Effector memory CD8-positive, alpha-beta T cell (primary cell): Measurements from ENCODE around the gene TXNDC12.
"Not testable (repeated sequence)": the region's sequence is repeated elsewhere in the genome, so short reads cannot be mapped to it uniquely, and the experiment has no call there.

Source experiments
- ATAC-seq: fragments of 150-1000 bp; cut with Tn5 transposase; replicated peaks from 2 replicates; pipeline ENCODE4 v1.10.0; 2021; ENCODE audit warnings: mild to moderate bottlenecking, moderate library complexity
- DNase-seq, 3 experiments: peaks; one replicate each; pipeline ENCODE4 v3.0.0; 2021
- H3K27ac Mint-ChIP-seq, 2 donors: one replicate each; pipeline ENCODE4 v1.8.0; 2022; ENCODE audit warnings: mild to moderate bottlenecking in 2 of 2, mixed read lengths in 2 of 2, moderate library complexity in 2 of 2
- H3K27me3 Mint-ChIP-seq, 2 donors: one replicate each; pipeline ENCODE4 v1.8.0; 2022; ENCODE audit warnings: mixed read lengths in 2 of 2
- H3K36me3 Mint-ChIP-seq: one replicate; pipeline ENCODE4 v1.8.0; 2022; ENCODE audit warnings: mild to moderate bottlenecking, moderate library complexity, mixed read lengths; ENCODE audit not compliant: insufficient read depth
- H3K4me1 Mint-ChIP-seq, 2 donors: one replicate each; pipeline ENCODE4 v1.8.0; 2022; ENCODE audit warnings: low read depth in 2 of 2, mixed read lengths in 2 of 2
- H3K4me3 Mint-ChIP-seq, 2 donors: one replicate each; pipeline ENCODE4 v1.8.0; 2022; ENCODE audit warnings: mild to moderate bottlenecking in 2 of 2, mixed read lengths in 2 of 2, moderate library complexity in 2 of 2
- H3K9me3 Mint-ChIP-seq, 2 donors: one replicate each; pipeline ENCODE4 v1.8.0; 2022; ENCODE audit warnings: mixed read lengths in 2 of 2
- total RNA-seq, 9 experiments: gene quantifications; one replicate each; lab custom pipeline; 2026; lab: John Stamatoyannopoulos, UW

TXNDC12 gene
- total RNA-seq: 4.9 to 8.4 (median 6.4) reads per million in 9 experiments

DNA sequence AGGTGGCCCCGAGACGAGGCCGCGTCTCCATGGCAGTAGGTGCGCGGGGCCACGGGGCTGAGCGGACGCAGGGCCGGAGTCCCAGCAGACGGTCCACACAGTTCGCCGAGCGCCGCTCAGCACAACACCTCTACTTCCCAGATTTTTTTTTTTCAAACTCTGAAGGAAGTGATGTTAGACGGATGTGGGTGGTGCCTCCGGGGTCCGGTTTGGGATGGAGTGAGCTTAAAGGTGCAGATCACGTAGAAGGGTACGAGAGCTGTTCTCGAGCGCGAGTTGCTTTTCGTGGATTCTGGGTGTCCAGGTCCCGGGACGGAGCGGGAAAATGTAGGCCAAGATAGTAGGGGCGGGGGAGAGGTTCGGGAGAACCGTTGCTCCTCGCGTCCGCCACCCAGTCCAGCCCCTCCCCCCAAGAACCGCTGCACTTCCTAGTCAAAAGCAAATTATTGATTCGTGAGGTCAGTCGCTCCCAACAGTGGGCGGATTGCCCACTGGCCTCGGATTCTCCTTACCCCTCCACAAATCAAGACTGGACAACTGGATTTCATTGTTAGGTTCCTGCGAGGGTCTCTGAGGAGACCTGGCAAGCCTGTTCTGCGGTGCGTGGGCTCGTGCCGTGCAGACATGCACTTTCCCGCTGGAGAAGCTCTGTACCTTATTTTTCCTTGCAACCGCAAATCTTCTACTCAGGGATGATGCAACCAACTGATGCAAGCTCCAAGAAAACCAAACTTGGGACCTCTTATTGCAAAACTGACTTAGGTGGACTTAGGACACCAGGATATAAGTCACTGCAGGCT lies at the start of gene TXNDC12:
Gene TXNDC12 (minus strand): TSS at position 126 of the 800 bp plus-strand sequence. CDS start 95 bp downstream, at position 31.
- peak; percentile 20 for ATAC-seq

DNA sequence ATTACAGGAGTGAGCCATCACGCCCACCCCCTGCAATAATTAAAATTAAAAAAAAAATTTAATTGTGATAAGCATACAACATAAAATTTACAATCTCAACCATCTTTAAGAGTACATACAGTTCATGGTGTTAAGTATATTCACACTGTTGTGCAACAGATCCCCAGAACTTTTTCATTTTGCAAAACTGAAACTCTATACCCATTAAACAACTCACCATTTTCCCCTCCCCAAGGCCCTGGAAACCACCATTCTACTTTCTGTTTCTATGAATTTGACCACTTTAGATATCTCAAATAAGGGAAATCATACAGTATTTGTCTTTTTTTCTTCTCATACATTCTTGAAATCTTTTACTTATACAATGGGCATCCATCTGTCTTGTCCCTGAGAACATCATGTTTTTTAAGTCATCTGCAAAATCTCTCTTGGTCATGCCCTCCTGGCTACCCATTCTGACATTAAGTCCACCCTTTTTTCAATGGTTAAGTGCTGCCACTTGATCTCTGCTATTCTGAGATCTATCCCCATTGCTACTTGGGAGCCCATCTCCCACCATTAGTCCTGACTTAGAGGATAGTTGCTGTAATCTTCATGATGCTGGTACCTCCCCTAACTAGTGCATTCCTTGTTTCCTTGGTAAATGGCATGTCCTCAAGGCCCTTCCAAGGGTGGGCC lies 47.5 kb upstream of the TXNDC12 start:
- no peak for ATAC-seq
- no peaks in the 10 kb centered on the region for H3K36me3 Mint-ChIP-seq
- H3K4me1 Mint-ChIP-seq: no peaks in the 10 kb centered on the region
- no peak overlapping the region for H3K27ac Mint-ChIP-seq
- DNase-seq: no peak
- no peaks in the 10 kb centered on the region for H3K9me3 Mint-ChIP-seq
- no peak overlapping the region for H3K4me3 Mint-ChIP-seq
- no peaks in the 10 kb centered on the region for H3K27me3 Mint-ChIP-seq

More for the DNA sequence above, at the start of gene TXNDC12:
- Mint-ChIP-seq H3K27ac (peak within 1 kb of the TSS; percentile 91 to 95), H3K4me1 (peaks cover 48 to 51% of the 10 kb centered on the region in 2 donors), H3K27me3 (no peaks in the 10 kb centered on the region), H3K4me3 (peak within 1 kb of the TSS; percentile 94 to 95), H3K9me3 (no peaks in the 10 kb centered on the region), H3K36me3 (peaks cover 28% of the 10 kb centered on the region)
- peak; percentile 26 to 32 (median 30) for DNase-seq

DNA sequence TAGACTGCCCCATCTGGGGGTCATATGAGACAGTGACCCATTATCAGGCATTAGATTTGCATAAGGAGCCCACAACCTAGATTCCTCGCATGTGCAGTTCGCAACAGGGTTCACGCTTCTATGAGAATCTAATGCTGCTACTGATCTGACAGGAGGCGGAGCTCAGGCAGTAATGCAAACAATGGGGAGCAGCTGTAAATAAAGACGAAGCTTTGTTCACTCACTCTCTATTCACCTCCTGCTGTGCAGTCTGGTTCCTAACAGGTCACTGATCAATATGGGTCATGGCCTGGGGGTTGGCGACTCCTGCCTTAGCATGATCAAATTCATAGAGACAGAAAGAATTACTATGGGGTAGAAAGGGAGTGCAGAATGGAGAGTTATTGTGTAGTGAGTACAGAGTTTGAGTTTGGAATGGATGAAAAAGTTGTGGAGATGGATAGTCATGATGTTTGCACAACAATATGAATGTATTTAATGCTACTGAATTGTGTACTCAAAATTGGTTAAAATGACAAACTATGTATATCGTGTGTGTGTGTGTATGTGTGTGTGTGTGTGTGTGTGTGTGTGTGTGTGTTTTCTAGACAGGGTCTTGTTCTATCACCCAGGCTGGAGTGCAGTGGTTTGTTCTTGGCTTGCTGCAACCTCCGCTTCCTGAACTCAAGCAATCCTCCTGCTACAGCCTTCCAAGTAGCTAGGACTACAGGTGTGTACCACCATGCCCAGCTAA lies 43.3 kb upstream of the TXNDC12 start:
- ATAC-seq: no peak

DNA sequence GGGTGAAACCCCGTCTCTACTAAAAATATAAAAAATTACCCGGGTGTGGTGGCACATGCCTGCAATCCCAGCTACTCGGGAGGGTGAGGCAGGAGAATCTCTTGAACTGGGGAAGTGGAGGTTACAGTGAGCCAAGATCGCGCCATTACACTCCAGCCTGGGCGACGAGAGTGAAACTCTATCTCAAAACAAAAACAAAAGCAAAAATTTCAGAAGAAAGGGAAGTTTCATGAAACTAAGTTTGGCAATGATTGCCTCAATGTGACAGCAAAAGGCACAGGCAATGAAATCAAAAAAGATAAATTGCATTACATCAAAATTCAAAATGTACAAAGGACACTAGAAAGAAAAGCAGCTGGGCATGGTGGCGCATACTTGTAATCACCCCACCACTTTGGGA lies 41.2 kb upstream of the TXNDC12 start:
- no peak overlapping the region for H3K4me3 Mint-ChIP-seq
- H3K4me1 Mint-ChIP-seq: no peaks in the 10 kb centered on the region
- ATAC-seq: no peak

More for the DNA sequence above, 43.3 kb upstream of the TXNDC12 start:
- H3K27me3 Mint-ChIP-seq: no peaks in the 10 kb centered on the region
- H3K4me3 Mint-ChIP-seq: no peak overlapping the region
- no peaks in the 10 kb centered on the region for H3K9me3 Mint-ChIP-seq
- H3K27ac Mint-ChIP-seq: no peak overlapping the region
- no peaks in the 10 kb centered on the region for H3K4me1 Mint-ChIP-seq
- H3K36me3 Mint-ChIP-seq: no peaks in the 10 kb centered on the region
- DNase-seq: no peak

DNA sequence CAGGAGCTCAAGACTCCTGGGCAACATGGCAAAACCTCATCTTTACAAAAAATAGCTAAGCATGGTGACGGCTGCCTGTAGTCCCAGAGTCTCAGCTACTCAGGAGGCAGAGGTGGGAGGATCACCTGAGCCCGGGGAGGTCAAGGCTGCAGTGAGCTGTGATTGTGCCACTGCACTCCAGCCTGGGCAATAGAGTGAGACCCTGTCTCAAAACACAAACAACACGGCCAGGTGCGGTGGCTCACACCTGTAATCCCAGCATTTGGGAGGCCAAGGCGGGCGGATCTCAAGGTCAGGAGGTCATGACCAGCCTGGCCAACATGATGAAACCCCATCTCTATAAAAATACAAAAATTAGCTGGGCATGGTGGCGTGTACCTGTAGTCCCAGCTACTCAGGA lies 39.3 kb upstream of the TXNDC12 start:
- not testable (repeated sequence) for H3K27ac Mint-ChIP-seq, ATAC-seq, H3K27me3 Mint-ChIP-seq, H3K4me3 Mint-ChIP-seq, H3K4me1 Mint-ChIP-seq, DNase-seq, H3K9me3 Mint-ChIP-seq
- peaks cover 19% of the 10 kb centered on the region for H3K36me3 Mint-ChIP-seq

More for the DNA sequence above, 41.2 kb upstream of the TXNDC12 start:
- H3K27me3 Mint-ChIP-seq: no peaks in the 10 kb centered on the region
- H3K36me3 Mint-ChIP-seq: peaks cover 6% of the 10 kb centered on the region
- DNase-seq: no peak
- H3K9me3 Mint-ChIP-seq: no peaks in the 10 kb centered on the region
- H3K27ac Mint-ChIP-seq: no peak overlapping the region

DNA sequence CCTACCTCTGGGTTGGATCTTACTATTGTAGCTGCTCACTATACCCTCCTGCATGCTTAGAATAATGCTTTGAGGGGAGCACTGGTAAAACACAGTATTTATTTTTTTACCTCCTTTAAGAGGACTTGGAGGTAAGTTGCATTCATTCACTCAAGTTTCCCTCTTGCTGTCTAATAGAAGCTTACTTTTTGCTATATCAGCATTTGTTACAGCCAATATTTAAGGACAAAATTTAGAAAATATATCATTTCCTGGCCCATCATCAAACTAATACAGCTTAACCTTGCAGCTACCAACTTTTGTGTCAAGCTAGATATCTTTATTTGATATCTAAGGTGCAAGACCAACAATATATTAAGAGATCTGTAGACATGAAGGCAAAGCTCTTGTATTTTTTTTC lies 32.9 kb upstream of the TXNDC12 start:
- H3K27me3 Mint-ChIP-seq, DNase-seq, H3K4me1 Mint-ChIP-seq, H3K27ac Mint-ChIP-seq, H3K9me3 Mint-ChIP-seq, H3K4me3 Mint-ChIP-seq, ATAC-seq: not testable (repeated sequence)
- H3K36me3 Mint-ChIP-seq: peaks cover 50% of the 10 kb centered on the region

DNA sequence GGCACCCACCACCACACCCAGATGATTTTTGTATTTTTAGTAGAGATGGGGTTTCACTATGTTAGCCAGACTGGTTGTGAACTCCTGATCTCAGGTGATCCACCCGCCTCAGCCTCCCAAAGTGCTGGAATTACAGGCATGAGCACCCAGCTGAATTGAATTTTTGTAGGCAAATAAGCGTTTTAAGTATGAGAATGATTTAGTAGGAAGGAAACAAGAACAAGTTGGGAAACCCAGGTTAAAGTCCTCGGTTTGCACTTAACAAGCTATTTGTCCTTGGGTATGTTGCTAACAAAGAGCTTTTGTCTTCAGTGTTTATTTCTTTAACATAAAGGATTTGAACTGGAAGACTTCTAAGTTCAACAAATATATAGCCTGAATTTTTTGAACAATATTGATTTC lies 25.0 kb upstream of the TXNDC12 start:
- no peaks in the 10 kb centered on the region for H3K27me3 Mint-ChIP-seq
- H3K4me1 Mint-ChIP-seq: peaks cover 0 to 2% of the 10 kb centered on the region in 2 donors
- H3K9me3 Mint-ChIP-seq: no peaks in the 10 kb centered on the region
- DNase-seq (no peak), ATAC-seq (no peak)
- peaks cover 34% of the 10 kb centered on the region for H3K36me3 Mint-ChIP-seq
- peak overlapping the region in 1 of 2 donors; percentile 22 for H3K27ac Mint-ChIP-seq
- no peak overlapping the region for H3K4me3 Mint-ChIP-seq

DNA sequence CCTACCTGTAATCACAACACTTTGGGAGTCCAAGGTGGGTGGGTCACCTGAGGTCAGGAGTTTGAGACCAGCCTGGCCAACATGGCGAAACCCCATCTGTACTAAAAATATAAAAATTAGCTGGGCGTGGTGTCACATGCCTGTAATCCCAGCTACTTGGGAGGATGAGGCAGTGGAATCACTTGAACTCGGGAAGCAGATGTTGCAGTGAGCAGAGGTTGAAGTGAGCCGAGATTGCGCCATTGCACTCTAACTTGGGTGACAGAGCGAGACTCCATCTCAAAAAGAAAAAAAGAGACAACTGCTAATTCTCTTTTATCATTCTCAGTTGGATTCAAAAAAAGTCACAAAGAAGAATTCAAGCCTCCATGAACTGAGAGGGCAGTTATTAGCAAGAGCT lies 22.3 kb upstream of the TXNDC12 start:
- not testable (repeated sequence) for H3K27ac Mint-ChIP-seq
- peaks cover 36% of the 10 kb centered on the region for H3K36me3 Mint-ChIP-seq

DNA sequence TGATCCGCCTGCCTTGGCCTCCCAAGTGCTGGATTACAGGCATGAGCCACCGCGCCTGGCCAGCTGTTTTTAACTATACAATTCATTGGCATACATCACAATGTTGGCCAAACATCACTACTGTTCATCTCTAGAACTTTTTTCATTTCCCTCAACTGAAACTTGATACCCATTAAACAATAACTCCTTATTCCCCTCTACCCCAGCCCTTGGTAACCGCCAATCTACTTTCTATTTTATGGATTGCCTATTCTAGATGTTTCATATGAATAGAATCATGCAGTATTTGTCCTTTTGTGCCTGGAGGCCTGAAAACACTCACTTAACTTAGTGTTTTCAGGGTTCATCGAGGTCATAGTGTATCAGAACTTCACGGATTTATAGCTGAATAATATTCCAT lies 17.3 kb upstream of the TXNDC12 start:
- no peak for DNase-seq
- Mint-ChIP-seq H3K4me1 (peaks cover 7 to 20% of the 10 kb centered on the region in 2 donors), H3K27me3 (no peaks in the 10 kb centered on the region), H3K4me3 (no peak overlapping the region), H3K9me3 (no peaks in the 10 kb centered on the region), H3K27ac (peak overlapping the region in 1 of 2 donors; percentile 5), H3K36me3 (peaks cover 44% of the 10 kb centered on the region)
- ATAC-seq: no peak

More for the DNA sequence above, 22.3 kb upstream of the TXNDC12 start:
- not testable (repeated sequence) for ATAC-seq, H3K4me3 Mint-ChIP-seq, H3K9me3 Mint-ChIP-seq, H3K4me1 Mint-ChIP-seq, DNase-seq, H3K27me3 Mint-ChIP-seq

DNA sequence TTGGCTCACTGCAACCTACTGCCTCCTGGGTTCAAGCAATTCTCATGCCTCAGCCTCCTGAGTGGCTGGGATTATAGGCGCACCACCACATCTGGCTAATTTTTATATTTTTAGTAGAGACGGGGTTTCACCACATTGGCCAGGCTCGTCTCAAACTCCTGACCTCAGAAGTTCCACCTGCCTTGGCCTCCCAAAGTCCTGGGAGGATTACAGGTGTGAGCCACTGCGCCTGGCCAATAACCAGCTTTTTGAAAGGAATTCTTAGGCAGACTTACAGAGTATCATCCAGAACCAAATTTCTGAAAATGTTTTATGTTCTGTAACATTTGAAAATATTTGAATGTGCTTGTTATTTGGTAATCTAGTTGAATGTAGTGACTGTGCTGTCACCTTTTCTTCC lies 15.7 kb upstream of the TXNDC12 start:
- Mint-ChIP-seq H3K27ac (peak overlapping the region in 1 of 2 donors; percentile 23), H3K9me3 (no peaks in the 10 kb centered on the region), H3K27me3 (no peaks in the 10 kb centered on the region), H3K36me3 (peaks cover 51% of the 10 kb centered on the region), H3K4me3 (no peak overlapping the region), H3K4me1 (peaks cover 8 to 20% of the 10 kb centered on the region in 2 donors)
- ATAC-seq (no peak), DNase-seq (no peak)

DNA sequence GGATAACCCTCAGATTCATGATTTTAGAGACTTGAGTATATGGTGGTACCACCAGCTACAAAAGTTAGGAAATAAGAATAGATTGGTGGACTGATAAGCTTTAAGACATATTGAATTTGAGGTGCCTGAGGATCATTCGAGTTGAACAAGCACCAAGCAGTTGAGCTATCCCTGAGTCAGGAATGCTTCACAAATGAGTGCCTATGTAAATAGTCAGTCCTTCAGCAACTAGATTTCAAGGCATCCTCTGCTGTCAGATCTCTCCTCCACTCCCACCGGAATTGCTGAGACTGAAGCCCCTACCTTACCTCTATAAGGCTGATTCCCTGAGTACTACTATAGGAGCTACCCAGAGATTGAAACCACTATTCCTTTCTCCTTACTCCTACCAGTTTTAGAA lies 8.2 kb upstream of the TXNDC12 start:
- H3K27ac Mint-ChIP-seq: no peak overlapping the region
- H3K36me3 Mint-ChIP-seq: peaks cover 65% of the 10 kb centered on the region

DNA sequence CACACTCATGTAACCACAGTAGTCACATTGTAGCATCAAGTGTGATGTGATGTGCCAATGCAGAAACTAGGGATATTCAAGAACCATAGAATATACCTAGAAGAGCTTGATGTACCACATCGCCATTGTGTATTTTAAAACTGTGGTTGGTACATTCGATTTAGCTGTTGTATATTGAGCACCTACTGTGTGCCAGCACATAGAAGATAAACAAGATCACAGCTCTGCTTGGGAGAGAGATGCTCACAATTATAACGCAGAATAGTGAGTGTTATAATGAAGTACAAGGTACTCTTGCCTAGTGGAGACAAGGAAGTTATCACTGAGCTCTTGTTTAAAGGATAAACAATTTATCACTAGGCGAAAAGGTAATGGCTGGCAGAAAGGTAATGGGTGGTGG lies 5.8 kb upstream of the TXNDC12 start:
- peaks cover 56% of the 10 kb centered on the region for H3K36me3 Mint-ChIP-seq
- H3K9me3 Mint-ChIP-seq: no peaks in the 10 kb centered on the region
- DNase-seq: no peak
- peaks cover 28 to 41% of the 10 kb centered on the region in 2 donors for H3K4me1 Mint-ChIP-seq
- ATAC-seq: no peak
- no peak overlapping the region for H3K4me3 Mint-ChIP-seq
- no peaks in the 10 kb centered on the region for H3K27me3 Mint-ChIP-seq
- H3K27ac Mint-ChIP-seq: no peak overlapping the region

More for the DNA sequence above, 8.2 kb upstream of the TXNDC12 start:
- ATAC-seq (no peak), DNase-seq (no peak)
- Mint-ChIP-seq H3K4me3 (no peak overlapping the region), H3K27me3 (no peaks in the 10 kb centered on the region), H3K9me3 (no peaks in the 10 kb centered on the region), H3K4me1 (peaks cover 11 to 27% of the 10 kb centered on the region in 2 donors)

DNA sequence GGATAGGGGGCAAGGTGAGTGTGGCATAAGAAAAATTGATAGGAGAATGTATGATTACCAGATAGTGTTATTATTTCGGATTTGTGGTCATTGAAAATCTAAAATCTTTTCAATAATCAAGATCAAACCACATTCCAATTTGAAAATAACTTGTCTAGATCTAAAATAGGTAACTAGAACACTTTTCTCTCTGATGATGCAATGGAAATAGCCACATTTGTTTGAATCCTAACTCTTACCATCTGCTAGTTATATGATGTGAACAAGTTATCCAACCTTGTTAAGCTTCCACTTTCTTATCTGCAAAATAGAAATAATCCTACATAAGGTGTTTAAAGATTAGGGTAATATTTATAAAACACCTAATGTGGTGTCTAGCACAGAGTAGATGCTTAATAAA lies 4.9 kb upstream of the TXNDC12 start:
- Mint-ChIP-seq H3K36me3 (peaks cover 51% of the 10 kb centered on the region), H3K4me3 (no peak overlapping the region), H3K27ac (no peak overlapping the region), H3K9me3 (no peaks in the 10 kb centered on the region), H3K4me1 (peaks cover 32 to 47% of the 10 kb centered on the region in 2 donors), H3K27me3 (no peaks in the 10 kb centered on the region)
- no peak for DNase-seq
- no peak for ATAC-seq
